ENCODE measurements around the gene ADGRL1. TPM values are rescaled to one million over a fixed set of nuclear protein-coding genes. Genes with fewer than 3 reads are reported as not detected.

ADGRL1 gene
- total RNA-seq, 3 donors from 2014 or later, result 29.2 to 54.6 (median 35.8) TPM

DNA sequence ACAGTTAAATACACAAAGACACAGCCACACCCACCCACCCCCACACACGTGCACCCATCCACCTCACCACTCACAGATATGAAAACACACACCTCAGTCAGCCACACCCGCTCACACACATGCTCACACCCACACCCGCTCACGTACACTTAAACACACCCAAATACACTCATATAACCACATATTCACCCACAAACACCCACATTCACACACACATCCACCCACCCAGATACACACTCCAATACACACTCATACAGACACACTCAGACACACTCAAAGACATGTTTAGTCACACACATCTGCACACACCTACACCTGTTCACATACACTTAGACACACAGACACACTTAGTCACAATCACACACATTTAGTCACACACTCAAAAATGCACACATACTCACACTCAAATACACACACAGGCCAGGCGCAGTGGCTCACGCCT lies 30.6 kb downstream of the ADGRL1 start:
- DNase-seq, result no peak
- TF ChIP-seq, protein P1, sequence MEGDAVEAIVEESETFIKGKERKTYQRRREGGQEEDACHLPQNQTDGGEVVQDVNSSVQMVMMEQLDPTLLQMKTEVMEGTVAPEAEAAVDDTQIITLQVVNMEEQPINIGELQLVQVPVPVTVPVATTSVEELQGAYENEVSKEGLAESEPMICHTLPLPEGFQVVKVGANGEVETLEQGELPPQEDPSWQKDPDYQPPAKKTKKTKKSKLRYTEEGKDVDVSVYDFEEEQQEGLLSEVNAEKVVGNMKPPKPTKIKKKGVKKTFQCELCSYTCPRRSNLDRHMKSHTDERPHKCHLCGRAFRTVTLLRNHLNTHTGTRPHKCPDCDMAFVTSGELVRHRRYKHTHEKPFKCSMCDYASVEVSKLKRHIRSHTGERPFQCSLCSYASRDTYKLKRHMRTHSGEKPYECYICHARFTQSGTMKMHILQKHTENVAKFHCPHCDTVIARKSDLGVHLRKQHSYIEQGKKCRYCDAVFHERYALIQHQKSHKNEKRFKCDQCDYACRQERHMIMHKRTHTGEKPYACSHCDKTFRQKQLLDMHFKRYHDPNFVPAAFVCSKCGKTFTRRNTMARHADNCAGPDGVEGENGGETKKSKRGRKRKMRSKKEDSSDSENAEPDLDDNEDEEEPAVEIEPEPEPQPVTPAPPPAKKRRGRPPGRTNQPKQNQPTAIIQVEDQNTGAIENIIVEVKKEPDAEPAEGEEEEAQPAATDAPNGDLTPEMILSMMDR (IDR thresholded peaks at IDR 0.05), result no peak
- peak; percentile 32 for ATAC-seq
- H3K9me3 ChIP-seq, result no peaks in the 10 kb centered on the region
- no peaks in the 10 kb centered on the region for H3K4me1 ChIP-seq (ENCODE audit: low read depth)
- intact Hi-C loops (cut with DNase I, micrococcal nuclease), result no loop called here
- H3K36me3 ChIP-seq (ENCODE audit: low read depth), result no peaks in the 10 kb centered on the region
- no peak overlapping the region for H3K4me3 ChIP-seq

GRCh38 chr19:14174883-14175282 lies 31.1 kb downstream of the ADGRL1 start:
- DNase-seq (no peak), ATAC-seq (no peak)
- H3K36me3 ChIP-seq (ENCODE audit: low read depth), result no peaks in the 10 kb centered on the region
- H3K9me3 ChIP-seq, result no peaks in the 10 kb centered on the region
- H3K4me3 ChIP-seq, result no peak overlapping the region
- no peaks in the 10 kb centered on the region for H3K4me1 ChIP-seq (ENCODE audit: low read depth)
- TF ChIP-seq, protein P1 (IDR thresholded peaks at IDR 0.05), result no peak
- intact Hi-C loops (cut with DNase I, micrococcal nuclease), result no loop called here

GRCh38 chr19:14168993-14169392 lies 37.0 kb downstream of the ADGRL1 start:
- intact Hi-C loops (cut with DNase I, micrococcal nuclease), result no loop called here
- TF ChIP-seq, protein P1 (IDR thresholded peaks at IDR 0.05), result no peak
- Histone ChIP-seq H3K4me3 (no peak overlapping the region), H3K36me3 (ENCODE audit: low read depth) (no peaks in the 10 kb centered on the region), H3K9me3 (no peaks in the 10 kb centered on the region), H3K4me1 (ENCODE audit: low read depth) (no peaks in the 10 kb centered on the region)
- ATAC-seq, result no peak
- DNase-seq, result no peak

- intact Hi-C loops (cut with DNase I, micrococcal nuclease), result no loop called here
- no peak for ATAC-seq
- Histone ChIP-seq H3K4me1 (ENCODE audit: low read depth) (no peaks in the 10 kb centered on the region), H3K9me3 (no peaks in the 10 kb centered on the region), H3K4me3 (no peak overlapping the region), H3K36me3 (ENCODE audit: low read depth) (no peaks in the 10 kb centered on the region)
- DNase-seq, result no peak
- TF ChIP-seq, protein P1 (IDR thresholded peaks at IDR 0.05), result no peak
Measured at GRCh38 chr19:14168259-14168972, 37.6 kb downstream of the ADGRL1 start.

GRCh38 chr19:14167576-14168138 lies 38.3 kb downstream of the ADGRL1 start:
- ATAC-seq (peak; percentile 47), DNase-seq (no peak)
- intact Hi-C loops (cut with DNase I, micrococcal nuclease), result no loop called here
- H3K36me3 ChIP-seq (ENCODE audit: low read depth), result no peaks in the 10 kb centered on the region
- no peaks in the 10 kb centered on the region for H3K4me1 ChIP-seq (ENCODE audit: low read depth)
- H3K9me3 ChIP-seq, result no peaks in the 10 kb centered on the region
- H3K4me3 ChIP-seq, result no peak overlapping the region
- TF ChIP-seq, protein P1 (IDR thresholded peaks at IDR 0.05), result no peak

All from mucosa of descending colon (tissue), 3 donors.